ENCODE measurements around the gene C10orf71.

Gene C10orf71

DNA sequence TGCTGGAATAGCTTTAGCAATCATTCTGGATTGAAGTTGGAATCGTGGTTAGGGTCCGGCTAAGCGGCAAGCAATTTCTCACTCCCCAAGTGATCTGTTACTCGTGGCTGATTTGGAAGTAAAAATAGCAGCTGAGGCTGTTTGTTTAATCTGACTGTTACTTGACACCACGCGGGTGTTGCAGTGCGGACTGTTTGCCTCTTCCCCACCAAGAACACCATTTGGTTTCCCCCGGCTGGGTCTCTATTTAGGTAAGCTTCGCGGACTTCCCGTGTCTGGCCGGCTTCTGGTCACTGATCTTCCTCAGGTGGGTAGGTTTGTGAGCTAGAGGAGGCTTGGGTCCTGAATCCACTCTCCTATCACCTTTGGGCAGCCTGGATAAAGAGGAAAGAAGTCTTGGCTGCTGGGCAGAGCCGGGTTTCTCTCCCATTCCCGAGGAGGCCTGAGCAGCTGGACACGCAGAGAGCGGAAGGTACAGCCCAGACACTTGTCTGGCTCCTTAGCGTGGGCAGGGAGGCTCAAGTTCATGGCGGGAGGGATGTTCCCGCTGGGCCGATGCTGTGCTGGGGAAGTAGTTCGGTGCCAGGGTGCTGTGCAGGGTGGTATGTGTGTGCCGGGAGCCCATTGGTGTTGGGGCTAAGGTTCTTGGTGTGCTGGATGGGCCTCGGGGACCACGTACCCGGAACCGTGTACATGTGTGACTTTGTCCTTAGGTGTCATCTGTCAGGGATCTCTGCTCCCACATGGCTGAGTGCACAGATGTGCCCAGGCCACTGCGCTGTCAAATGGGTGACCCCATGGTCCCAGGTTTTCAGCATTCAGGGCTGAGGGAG is at the start of gene C10orf71:
Gene C10orf71 (plus strand): TSS at position 188 of the 833 bp plus-strand sequence. CDS start 23,376 bp downstream, outside the sequence.
- DNase-seq (ENCODE audit: low spot score), result no peak

GRCh38 chr10:49252313-49253034 is 46.5 kb upstream of the C10orf71 start:
- no peak for DNase-seq (ENCODE audit: low spot score)

GRCh38 chr10:49253340-49253906 is 45.5 kb upstream of the C10orf71 start:
- DNase-seq (ENCODE audit: low spot score), result no peak

DNA sequence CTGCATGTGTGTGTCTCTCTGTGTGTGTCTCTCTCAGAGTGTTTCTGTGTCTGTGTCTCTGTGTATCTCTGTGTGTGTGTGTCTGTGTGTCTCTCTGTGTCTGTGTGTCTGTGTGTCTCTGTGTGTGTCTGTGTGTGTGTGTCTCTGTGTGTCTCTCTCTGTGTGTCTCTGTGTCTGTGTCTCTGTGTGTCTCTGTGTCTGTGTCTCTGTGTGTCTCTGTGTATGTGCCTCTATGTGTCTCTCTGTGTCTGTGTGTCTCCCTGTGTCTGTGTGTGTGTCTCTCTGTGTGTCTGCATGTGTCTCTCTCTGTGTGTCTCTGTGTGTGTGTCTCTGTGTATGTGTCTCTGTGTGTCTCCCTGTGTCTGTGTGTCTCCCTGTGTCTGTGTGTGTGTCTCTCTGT is 44.8 kb upstream of the C10orf71 start:
- no peak for DNase-seq (ENCODE audit: low spot score)

GRCh38 chr10:49254556-49255318 is 44.2 kb upstream of the C10orf71 start:
- DNase-seq (ENCODE audit: low spot score), result no peak

DNA sequence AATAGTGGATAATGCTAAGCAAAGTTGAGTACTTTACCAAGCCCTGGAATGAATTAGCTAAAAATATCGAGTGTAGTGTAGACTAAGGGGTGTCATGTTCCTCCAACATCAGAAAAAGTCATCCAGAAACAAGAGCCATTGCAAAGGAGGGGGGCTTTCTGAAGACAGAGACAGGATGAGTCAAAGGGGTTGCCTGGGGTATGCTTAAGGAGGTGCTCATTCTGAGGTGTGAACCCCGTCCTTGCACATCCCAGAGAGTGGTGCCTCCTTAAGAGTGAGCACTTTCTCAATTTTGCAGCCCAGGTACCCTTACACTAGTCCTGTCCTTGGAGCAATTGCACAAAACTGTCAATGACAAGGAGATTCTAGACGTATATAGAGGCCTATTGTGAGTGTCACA is 43.1 kb upstream of the C10orf71 start:
- no peak for DNase-seq (ENCODE audit: low spot score)

GRCh38 chr10:49257154-49257553 is 41.8 kb upstream of the C10orf71 start:
- no peak for DNase-seq (ENCODE audit: low spot score)

GRCh38 chr10:49257626-49258349 is 41.2 kb upstream of the C10orf71 start:
- DNase-seq (ENCODE audit: low spot score), result no peak

DNA sequence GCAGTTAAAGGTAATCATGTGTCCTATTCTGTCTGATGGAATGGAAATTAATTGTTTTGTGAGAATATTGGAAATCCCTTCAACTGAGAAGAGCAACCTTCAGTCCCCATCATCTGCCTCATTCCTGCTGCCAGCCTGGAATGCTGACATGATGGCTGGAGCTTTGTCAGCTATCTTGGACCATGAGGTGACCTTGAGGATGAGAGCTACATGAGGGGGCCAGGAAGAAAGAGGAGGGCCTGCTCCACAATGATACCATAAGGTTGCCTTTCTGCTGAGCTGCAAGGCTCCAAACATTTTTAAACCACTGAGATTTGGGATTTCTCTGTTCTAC is 40.7 kb upstream of the C10orf71 start:
- no peak for DNase-seq (ENCODE audit: low spot score)

DNA sequence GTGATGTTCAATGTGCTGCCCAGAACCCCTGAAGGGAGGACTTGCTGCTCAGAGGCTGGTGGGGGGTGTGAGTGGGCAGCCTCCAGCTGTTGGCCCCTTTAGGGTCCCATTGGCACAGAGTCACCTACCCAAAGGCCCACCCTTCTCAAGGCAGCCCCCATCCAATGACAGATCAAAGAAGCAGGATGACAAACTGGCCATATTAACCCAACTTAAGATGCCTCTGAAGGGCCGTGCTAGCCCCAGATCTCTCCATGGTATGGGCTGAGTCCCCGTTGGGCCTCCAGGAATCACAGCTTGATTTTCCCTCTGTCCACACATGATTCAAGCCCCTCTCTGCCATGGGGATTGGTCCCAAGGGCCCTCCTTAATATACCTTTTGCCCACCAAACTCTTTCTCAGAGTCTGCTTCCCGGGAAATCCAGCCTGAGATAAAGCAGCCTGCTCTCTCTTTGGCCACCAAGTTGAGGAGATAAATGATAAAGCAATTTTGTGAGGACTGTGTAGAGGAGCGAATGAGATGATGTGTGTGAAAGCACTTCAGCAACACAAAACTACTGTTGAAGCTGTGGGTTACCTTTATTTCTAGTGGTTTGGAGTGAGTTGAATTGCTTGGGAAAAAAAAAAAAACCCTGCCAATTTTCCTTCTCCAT is 38.2 kb upstream of the C10orf71 start:
- DNase-seq (ENCODE audit: low spot score), result no peak

DNA sequence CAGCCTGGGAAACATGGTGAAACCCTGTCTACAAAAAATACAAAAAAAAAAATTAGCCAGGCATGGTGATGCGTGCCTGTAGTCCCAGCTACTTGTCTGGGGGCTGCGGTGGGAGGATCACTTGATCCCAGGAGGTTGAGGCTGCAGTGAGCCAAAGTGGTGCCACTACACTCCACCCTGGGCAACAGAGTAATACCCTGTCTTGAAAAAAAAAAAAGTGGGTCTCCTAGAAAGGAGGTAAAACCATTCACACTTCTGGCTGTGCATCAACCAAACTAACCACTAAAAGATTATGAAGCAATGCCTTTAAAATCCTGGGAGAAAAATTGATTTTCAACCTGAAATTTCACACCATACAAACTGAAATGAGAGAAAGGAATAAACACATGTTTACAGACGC is 35.4 kb upstream of the C10orf71 start:
- no peak for DNase-seq (ENCODE audit: low spot score)

GRCh38 chr10:49264177-49264677 is 34.7 kb upstream of the C10orf71 start:
- DNase-seq (ENCODE audit: low spot score), result no peak

GRCh38 chr10:49265885-49266284 is 33.1 kb upstream of the C10orf71 start:
- no peak for DNase-seq (ENCODE audit: low spot score)

- no peak for DNase-seq (ENCODE audit: low spot score)
Measured at GRCh38 chr10:49268185-49268584, 30.8 kb upstream of the C10orf71 start.

- no peak for DNase-seq (ENCODE audit: low spot score)
Measured at GRCh38 chr10:49269523-49269922, 29.4 kb upstream of the C10orf71 start.

- no peak for DNase-seq (ENCODE audit: low spot score)
Measured at GRCh38 chr10:49270565-49270964, 28.4 kb upstream of the C10orf71 start.

DNA sequence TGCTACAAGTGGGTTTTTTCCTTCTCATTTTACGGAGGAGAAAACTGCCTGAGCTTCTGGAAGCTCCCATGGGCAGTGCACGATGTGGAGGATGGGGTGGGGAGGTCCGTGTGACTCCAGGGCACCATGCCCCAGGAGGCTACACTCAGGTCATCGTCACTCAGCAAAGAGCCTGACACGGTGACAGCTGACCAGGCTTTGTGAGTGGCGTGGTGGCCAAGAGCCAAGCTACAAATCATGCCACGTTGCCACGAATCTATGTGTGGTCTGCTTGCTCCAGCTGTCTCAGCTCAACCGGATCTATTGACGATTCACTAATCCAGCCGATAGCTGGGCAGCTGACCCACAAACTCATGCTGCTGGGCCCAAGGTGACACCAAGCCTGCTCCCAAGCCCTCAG is 27.6 kb upstream of the C10orf71 start:
- DNase-seq (ENCODE audit: low spot score), result no peak

DNA sequence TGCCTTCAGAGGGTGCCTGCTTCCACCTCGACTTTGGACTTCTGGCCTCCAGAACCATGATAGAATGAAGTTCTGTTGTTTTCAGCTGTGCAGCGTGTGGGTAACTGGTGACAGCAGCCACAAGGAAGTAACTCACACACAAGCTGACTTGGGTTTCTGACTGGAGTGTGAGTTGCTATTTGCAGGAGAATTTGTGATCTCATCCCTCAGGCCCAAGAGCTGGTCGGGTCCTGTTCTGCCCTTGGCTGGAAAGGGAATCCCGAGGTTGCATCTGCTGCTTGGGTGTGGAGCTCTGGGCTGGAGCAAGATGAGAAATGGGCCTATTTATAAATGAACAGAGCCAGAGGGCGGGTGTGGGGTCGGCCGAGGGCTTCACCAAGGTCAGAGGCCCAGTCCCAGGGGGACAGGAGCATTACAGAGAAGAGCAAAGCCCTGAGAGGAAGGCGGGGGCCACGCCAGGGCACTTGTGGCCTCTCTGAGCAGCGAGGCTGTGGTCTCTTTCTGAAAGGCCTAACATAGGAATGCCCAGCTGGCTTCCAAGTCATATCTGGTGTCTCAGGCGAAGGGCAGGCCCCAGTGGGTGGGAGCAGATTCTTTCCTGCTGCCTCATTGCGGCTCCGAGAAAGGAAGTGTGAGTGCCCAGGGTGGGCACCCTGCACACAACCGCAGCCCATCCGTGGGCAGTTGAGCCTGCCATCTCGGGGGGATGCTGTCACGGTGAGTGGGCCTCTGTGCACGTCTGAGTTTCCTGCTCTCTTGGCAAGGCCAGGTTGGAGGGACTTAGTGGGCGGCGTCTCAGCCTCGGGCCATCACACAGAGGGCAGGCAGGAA is 26.5 kb upstream of the C10orf71 start:
- no peak for DNase-seq (ENCODE audit: low spot score)

DNA sequence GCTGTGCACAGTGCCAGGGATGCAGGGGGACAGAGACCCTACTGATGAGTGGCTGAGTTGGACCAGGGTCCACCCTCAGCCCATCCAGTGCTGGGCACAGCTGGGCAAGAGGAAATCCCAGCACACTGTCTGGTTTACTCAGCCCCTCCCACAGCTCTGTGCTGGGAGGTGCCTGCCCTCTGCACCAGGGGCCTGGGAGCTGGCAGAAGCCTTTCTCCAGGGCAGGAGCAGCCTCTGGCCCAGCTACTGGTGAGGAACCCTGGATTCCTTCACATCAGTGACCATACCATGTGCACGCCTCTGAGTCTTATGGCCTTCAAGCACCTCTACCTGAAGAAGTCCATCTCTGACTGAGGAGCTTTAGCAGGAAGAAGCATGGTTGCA is 25.9 kb upstream of the C10orf71 start:
- DNase-seq (ENCODE audit: low spot score), result no peak

DNA sequence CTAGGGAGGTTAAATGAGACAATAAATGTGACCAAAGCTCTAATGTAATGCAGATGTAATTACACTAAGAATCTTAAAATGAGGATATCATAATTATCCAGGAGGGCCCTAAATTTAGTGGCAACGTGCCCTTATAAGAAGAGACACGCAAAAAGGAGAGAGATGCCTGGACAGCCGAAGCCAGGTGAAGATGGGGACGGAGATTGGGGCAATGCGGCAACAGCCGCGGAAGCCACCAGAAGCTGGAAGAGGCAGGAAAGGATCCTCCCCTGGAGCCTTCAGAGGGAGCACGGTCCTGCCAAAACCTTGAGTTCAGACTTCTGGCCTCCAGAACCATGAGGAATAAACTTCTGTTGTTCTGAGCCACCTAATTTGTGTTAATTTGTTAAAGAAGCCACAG is 25.3 kb upstream of the C10orf71 start:
- no peak for DNase-seq (ENCODE audit: low spot score)
